ENCODE measurements around the gene DPM2. TPM values are rescaled to one million over a fixed set of nuclear protein-coding genes. Genes with fewer than 3 reads are reported as not detected.

DPM2 gene
- total RNA-seq, 4 donors from 2014 or later = 17.3 to 43.3 (median 35.5) TPM

DNA sequence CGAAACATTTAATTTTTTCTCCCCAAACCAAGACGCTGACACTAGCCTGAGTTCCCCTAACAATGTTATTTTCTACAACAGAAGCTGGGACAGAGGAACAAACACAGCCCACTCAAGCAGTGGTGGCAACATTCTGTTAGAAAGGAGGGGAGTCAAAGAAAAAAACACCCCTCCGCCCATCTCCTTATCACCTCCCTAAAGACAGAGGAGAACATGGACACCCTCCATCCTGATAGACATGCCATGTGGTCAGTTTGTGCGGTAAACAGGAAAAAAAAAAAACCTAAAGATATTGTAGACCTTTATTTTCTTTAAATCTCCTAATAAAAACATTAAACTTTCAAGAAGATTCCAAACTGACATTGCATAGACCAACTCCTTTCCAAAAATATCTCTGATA, 2.9 kb upstream of the DPM2 start:
- no peak for TF ChIP-seq POLR2A (IDR thresholded peaks at IDR 0.05)
- TF ChIP-seq, protein P1, sequence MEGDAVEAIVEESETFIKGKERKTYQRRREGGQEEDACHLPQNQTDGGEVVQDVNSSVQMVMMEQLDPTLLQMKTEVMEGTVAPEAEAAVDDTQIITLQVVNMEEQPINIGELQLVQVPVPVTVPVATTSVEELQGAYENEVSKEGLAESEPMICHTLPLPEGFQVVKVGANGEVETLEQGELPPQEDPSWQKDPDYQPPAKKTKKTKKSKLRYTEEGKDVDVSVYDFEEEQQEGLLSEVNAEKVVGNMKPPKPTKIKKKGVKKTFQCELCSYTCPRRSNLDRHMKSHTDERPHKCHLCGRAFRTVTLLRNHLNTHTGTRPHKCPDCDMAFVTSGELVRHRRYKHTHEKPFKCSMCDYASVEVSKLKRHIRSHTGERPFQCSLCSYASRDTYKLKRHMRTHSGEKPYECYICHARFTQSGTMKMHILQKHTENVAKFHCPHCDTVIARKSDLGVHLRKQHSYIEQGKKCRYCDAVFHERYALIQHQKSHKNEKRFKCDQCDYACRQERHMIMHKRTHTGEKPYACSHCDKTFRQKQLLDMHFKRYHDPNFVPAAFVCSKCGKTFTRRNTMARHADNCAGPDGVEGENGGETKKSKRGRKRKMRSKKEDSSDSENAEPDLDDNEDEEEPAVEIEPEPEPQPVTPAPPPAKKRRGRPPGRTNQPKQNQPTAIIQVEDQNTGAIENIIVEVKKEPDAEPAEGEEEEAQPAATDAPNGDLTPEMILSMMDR (IDR thresholded peaks at IDR 0.05) = no peak
- H3K27ac ChIP-seq = peak overlapping the region; percentile 81 to 94 (median 91)
- H3K27me3 ChIP-seq = no peaks in the 10 kb centered on the region
- H3K36me3 ChIP-seq = peaks cover 12 to 15% of the 10 kb centered on the region in 2 donors
- peaks cover 53 to 54% of the 10 kb centered on the region in 2 donors for H3K4me1 ChIP-seq
- no peak for DNase-seq
- no peaks in the 10 kb centered on the region for H3K9me3 ChIP-seq
- no peak overlapping the region for H3K4me3 ChIP-seq (replicated peaks in 1 of 3)
- 80% methylated on average over 4 of the region's 4 CpGs for WGBS, 2 donors
- intact Hi-C loops (cut with DNase I) = no loop called here

DNA sequence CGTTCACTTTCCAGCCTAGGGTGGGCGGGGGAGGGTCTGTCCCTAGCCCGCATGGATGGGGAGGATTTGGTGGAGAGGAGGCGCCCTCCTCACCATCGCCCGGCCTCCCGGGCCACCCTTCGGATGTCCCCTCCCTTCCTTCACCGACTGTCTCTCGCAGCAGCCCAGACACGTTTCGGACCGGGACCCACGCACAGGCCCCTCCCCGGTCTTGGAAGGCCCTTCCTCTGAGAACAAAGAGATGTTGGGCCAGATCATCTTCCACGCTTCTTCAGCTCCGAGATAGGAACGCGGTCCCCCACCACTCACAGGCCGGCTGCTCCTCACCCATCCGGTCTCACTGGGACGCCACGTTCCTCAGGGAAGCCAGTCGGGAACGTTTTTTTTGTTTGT, 640 bp upstream of the DPM2 start:
- TF ChIP-seq, protein P1 (IDR thresholded peaks at IDR 0.05) = no peak
- no peak for TF ChIP-seq POLR2A (IDR thresholded peaks at IDR 0.05)
- H3K27me3 ChIP-seq = no peaks in the 10 kb centered on the region
- DNase-seq = no peak
- no peaks in the 10 kb centered on the region for H3K36me3 ChIP-seq
- intact Hi-C loops (cut with DNase I) = no loop called here
- H3K4me1 ChIP-seq = peaks cover 53 to 54% of the 10 kb centered on the region in 2 donors
- 38 to 50% methylated on average over 24 to 25 of the region's 25 CpGs for WGBS, 2 donors
- H3K9me3 ChIP-seq = no peaks in the 10 kb centered on the region
- peak overlapping the region in 1 of 3 donors; percentile 74 for H3K4me3 ChIP-seq (replicated peaks in 1 of 3)
- H3K27ac ChIP-seq = peak overlapping the region in 2 of 3 donors; percentile 43 to 73

- 8 to 16% methylated on average over 7 of the region's 7 CpGs for WGBS, 2 donors
- peak overlapping the region in 1 of 3 donors; percentile 73 for H3K27ac ChIP-seq
- H3K4me1 ChIP-seq = peaks cover 43 to 44% of the 10 kb centered on the region in 2 donors
- no peak for DNase-seq
- intact Hi-C loops (cut with DNase I) = no loop called here
- H3K27me3 ChIP-seq = no peaks in the 10 kb centered on the region
- no peaks in the 10 kb centered on the region for H3K9me3 ChIP-seq
- TF ChIP-seq, protein P1 (IDR thresholded peaks at IDR 0.05) = no peak
- TF ChIP-seq POLR2A (IDR thresholded peaks at IDR 0.05) = no peak
- peak overlapping the region; percentile 52 to 74 (median 63) for H3K4me3 ChIP-seq (replicated peaks in 1 of 3)
- no peaks in the 10 kb centered on the region for H3K36me3 ChIP-seq
Measured at GRCh38 chr9:127937056-127937387, 632 bp downstream of the DPM2 start.

GRCh38 chr9:127936347-127936852, 1.3 kb downstream of the DPM2 start:
- no peaks in the 10 kb centered on the region for H3K27me3 ChIP-seq
- peak overlapping the region in 1 of 3 donors; percentile 74 for H3K4me3 ChIP-seq (replicated peaks in 1 of 3)
- WGBS, 2 donors = 76 to 77% methylated on average over 14 of the region's 14 CpGs
- no peak overlapping the region for H3K27ac ChIP-seq
- no peaks in the 10 kb centered on the region for H3K36me3 ChIP-seq
- intact Hi-C loops (cut with DNase I) = no loop called here
- H3K4me1 ChIP-seq = peaks cover 42 to 43% of the 10 kb centered on the region in 2 donors
- no peaks in the 10 kb centered on the region for H3K9me3 ChIP-seq
- TF ChIP-seq, protein P1 (IDR thresholded peaks at IDR 0.05) = no peak
- no peak for TF ChIP-seq POLR2A (IDR thresholded peaks at IDR 0.05)
- DNase-seq = no peak

DNA sequence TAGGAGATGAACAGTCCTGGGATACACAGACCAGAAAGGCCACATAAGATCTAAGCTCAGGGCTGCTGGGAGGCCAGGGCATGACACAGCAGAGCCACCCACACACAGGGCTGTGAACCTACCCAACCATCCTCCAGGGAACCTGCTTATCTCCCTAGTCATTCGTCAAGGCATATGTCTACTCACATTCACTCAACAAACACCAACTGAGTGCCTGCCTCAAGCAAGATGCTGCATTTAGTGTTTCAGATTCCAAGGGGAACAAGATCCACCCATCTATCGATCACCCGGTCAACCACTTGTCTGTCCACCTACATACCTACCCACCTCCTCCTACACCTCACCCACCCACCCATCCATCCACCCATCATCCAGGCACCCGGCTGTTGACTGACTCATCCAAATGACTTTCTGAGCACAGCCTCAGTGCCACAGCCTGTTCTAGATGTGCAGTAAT, 1.9 kb downstream of the DPM2 start:
- Histone ChIP-seq H3K9me3 (no peaks in the 10 kb centered on the region), H3K27me3 (no peaks in the 10 kb centered on the region), H3K4me3 (replicated peaks in 1 of 3) (no peak overlapping the region), H3K36me3 (no peaks in the 10 kb centered on the region), H3K27ac (no peak overlapping the region), H3K4me1 (peaks cover 43% of the 10 kb centered on the region in 2 donors)
- intact Hi-C loops (cut with DNase I) = no loop called here
- no peak for DNase-seq
- no peak for TF ChIP-seq POLR2A (IDR thresholded peaks at IDR 0.05)
- TF ChIP-seq, protein P1 (IDR thresholded peaks at IDR 0.05) = no peak
- WGBS, 2 donors = 82 to 87% methylated on average over 4 of the region's 4 CpGs

All from thyroid gland (tissue), 4 donors.